Activated naive CD8-positive, alpha-beta T cell (primary cell): ENCODE measurements around the gene ITM2C.
A peak's percentile ranks its signal among the peaks of the same experiment; 100 is the strongest.

Experiments
- H3K27ac Mint-ChIP-seq: one replicate; pipeline ENCODE4 v1.8.0; 2021; ENCODE audit warnings: mixed read lengths
- H3K27me3 Mint-ChIP-seq: one replicate; pipeline ENCODE4 v1.8.0; 2021; ENCODE audit warnings: mixed read lengths
- H3K36me3 Mint-ChIP-seq: one replicate; pipeline ENCODE4 v1.8.0; 2021; ENCODE audit warnings: mixed read lengths
- H3K4me1 Mint-ChIP-seq: one replicate; pipeline ENCODE4 v1.8.0; 2021; ENCODE audit warnings: low read depth, mixed read lengths
- H3K4me3 Mint-ChIP-seq: one replicate; pipeline ENCODE4 v1.8.0; 2021; ENCODE audit warnings: mild to moderate bottlenecking, mixed read lengths
- H3K9me3 Mint-ChIP-seq: one replicate; pipeline ENCODE4 v1.8.0; 2021; ENCODE audit warnings: low read depth, mixed read lengths

Gene ITM2C

GRCh38 chr2:230901006-230901405, 36.3 kb downstream of the ITM2C start:
- no peak overlapping the region for H3K27ac Mint-ChIP-seq
- peaks cover 53% of the 10 kb centered on the region for H3K4me1 Mint-ChIP-seq
- no peaks in the 10 kb centered on the region for H3K27me3 Mint-ChIP-seq
- H3K9me3 Mint-ChIP-seq: no peaks in the 10 kb centered on the region
- no peaks in the 10 kb centered on the region for H3K36me3 Mint-ChIP-seq
- H3K4me3 Mint-ChIP-seq: no peak overlapping the region

- peak overlapping the region; percentile 54 for H3K27ac Mint-ChIP-seq
- no peaks in the 10 kb centered on the region for H3K9me3 Mint-ChIP-seq
- peaks cover 4% of the 10 kb centered on the region for H3K36me3 Mint-ChIP-seq
- peaks cover 60% of the 10 kb centered on the region for H3K4me1 Mint-ChIP-seq
- no peaks in the 10 kb centered on the region for H3K27me3 Mint-ChIP-seq
- no peak overlapping the region for H3K4me3 Mint-ChIP-seq
These were observed 37.6 kb downstream of the ITM2C start for GRCh38 chr2:230902180-230902899.

GRCh38 chr2:230903231-230904150, 38.7 kb downstream of the ITM2C start:
- Mint-ChIP-seq H3K27ac (peak overlapping the region; percentile 70), H3K9me3 (no peaks in the 10 kb centered on the region), H3K4me3 (no peak overlapping the region), H3K36me3 (peaks cover 7% of the 10 kb centered on the region), H3K27me3 (no peaks in the 10 kb centered on the region), H3K4me1 (peaks cover 68% of the 10 kb centered on the region)

GRCh38 chr2:230904856-230905447, 40.2 kb downstream of the ITM2C start:
- no peaks in the 10 kb centered on the region for H3K9me3 Mint-ChIP-seq
- no peaks in the 10 kb centered on the region for H3K27me3 Mint-ChIP-seq
- peaks cover 75% of the 10 kb centered on the region for H3K4me1 Mint-ChIP-seq
- H3K36me3 Mint-ChIP-seq: peaks cover 14% of the 10 kb centered on the region
- peak overlapping the region; percentile 98 for H3K27ac Mint-ChIP-seq
- H3K4me3 Mint-ChIP-seq: peak overlapping the region; percentile 79

GRCh38 chr2:230905448-230906421, 41.0 kb downstream of the ITM2C start:
- H3K27me3 Mint-ChIP-seq: no peaks in the 10 kb centered on the region
- peaks cover 76% of the 10 kb centered on the region for H3K4me1 Mint-ChIP-seq
- H3K4me3 Mint-ChIP-seq: peak overlapping the region; percentile 79
- no peaks in the 10 kb centered on the region for H3K9me3 Mint-ChIP-seq
- H3K27ac Mint-ChIP-seq: peak overlapping the region; percentile 98
- peaks cover 21% of the 10 kb centered on the region for H3K36me3 Mint-ChIP-seq

- peaks cover 84% of the 10 kb centered on the region for H3K4me1 Mint-ChIP-seq
- H3K9me3 Mint-ChIP-seq: no peaks in the 10 kb centered on the region
- peaks cover 25% of the 10 kb centered on the region for H3K36me3 Mint-ChIP-seq
- H3K27me3 Mint-ChIP-seq: no peaks in the 10 kb centered on the region
- peak overlapping the region; percentile 89 for H3K4me3 Mint-ChIP-seq
- H3K27ac Mint-ChIP-seq: peak overlapping the region; percentile 98
These were observed 41.9 kb downstream of the ITM2C start for GRCh38 chr2:230906471-230907230.

GRCh38 chr2:230907361-230908091, 42.8 kb downstream of the ITM2C start:
- H3K27ac Mint-ChIP-seq: peak overlapping the region; percentile 98
- H3K36me3 Mint-ChIP-seq: peaks cover 25% of the 10 kb centered on the region
- H3K9me3 Mint-ChIP-seq: no peaks in the 10 kb centered on the region
- H3K27me3 Mint-ChIP-seq: no peaks in the 10 kb centered on the region
- H3K4me3 Mint-ChIP-seq: peak overlapping the region; percentile 89
- H3K4me1 Mint-ChIP-seq: peaks cover 80% of the 10 kb centered on the region

- Mint-ChIP-seq H3K36me3 (peaks cover 25% of the 10 kb centered on the region), H3K27me3 (no peaks in the 10 kb centered on the region), H3K4me1 (peaks cover 74% of the 10 kb centered on the region), H3K9me3 (no peaks in the 10 kb centered on the region), H3K27ac (peak overlapping the region; percentile 98), H3K4me3 (peak overlapping the region; percentile 89)
These were observed 43.4 kb downstream of the ITM2C start for GRCh38 chr2:230908092-230908594.

GRCh38 chr2:230908595-230909191, 44.0 kb downstream of the ITM2C start:
- peak overlapping the region; percentile 89 for H3K4me3 Mint-ChIP-seq
- peaks cover 74% of the 10 kb centered on the region for H3K4me1 Mint-ChIP-seq
- H3K9me3 Mint-ChIP-seq: no peaks in the 10 kb centered on the region
- H3K27me3 Mint-ChIP-seq: no peaks in the 10 kb centered on the region
- peak overlapping the region; percentile 98 for H3K27ac Mint-ChIP-seq
- peaks cover 25% of the 10 kb centered on the region for H3K36me3 Mint-ChIP-seq

GRCh38 chr2:230909841-230910545, 45.3 kb downstream of the ITM2C start:
- Mint-ChIP-seq H3K9me3 (no peaks in the 10 kb centered on the region), H3K27ac (peak overlapping the region; percentile 98), H3K27me3 (no peaks in the 10 kb centered on the region), H3K36me3 (peaks cover 25% of the 10 kb centered on the region), H3K4me1 (peaks cover 71% of the 10 kb centered on the region), H3K4me3 (peak overlapping the region; percentile 20)

GRCh38 chr2:230910546-230911177, 45.9 kb downstream of the ITM2C start:
- Mint-ChIP-seq H3K27me3 (no peaks in the 10 kb centered on the region), H3K9me3 (no peaks in the 10 kb centered on the region), H3K4me1 (peaks cover 71% of the 10 kb centered on the region), H3K27ac (peak overlapping the region; percentile 72), H3K4me3 (peak overlapping the region; percentile 20), H3K36me3 (peaks cover 25% of the 10 kb centered on the region)

- Mint-ChIP-seq H3K9me3 (no peaks in the 10 kb centered on the region), H3K36me3 (peaks cover 21% of the 10 kb centered on the region), H3K4me1 (peaks cover 73% of the 10 kb centered on the region), H3K27ac (no peak overlapping the region), H3K27me3 (no peaks in the 10 kb centered on the region), H3K4me3 (no peak overlapping the region)
These were observed 47.3 kb downstream of the ITM2C start for GRCh38 chr2:230912046-230912445.
